ENCODE results near the gene GPR55.

DNA sequence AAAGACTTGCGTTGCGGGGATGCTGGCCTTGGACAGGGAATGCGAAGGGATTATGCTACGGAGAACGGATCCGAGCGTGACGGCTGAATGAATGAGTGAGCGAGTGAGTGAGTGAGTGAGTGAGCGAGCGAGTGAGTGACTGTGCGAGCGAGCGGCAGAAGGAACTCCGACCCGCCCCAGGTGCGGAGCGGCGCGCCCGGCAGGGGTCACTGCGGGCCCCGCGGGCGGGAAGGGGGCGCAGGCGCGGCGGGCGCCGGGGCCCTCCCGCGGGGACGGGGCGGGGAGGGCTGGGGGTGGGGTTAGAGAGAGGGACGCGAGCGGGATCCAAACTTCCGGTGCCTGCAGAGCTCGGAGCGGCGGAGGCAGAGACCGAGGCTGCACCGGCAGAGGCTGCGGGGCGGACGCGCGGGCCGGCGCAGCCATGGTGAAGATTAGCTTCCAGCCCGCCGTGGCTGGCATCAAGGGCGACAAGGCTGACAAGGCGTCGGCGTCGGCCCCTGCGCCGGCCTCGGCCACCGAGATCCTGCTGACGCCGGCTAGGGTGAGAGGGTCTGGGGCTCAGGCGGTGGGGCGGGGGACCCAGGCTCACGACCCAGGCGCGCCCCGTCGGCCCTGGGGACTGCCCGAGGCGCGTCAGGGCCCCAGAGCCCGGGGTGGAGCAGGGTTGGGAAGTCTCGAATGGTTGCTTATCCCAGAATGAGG, 60.3 kb downstream of the GPR55 start, which contains the start of gene ITM2C:
- TF ChIP-seq, protein P1, sequence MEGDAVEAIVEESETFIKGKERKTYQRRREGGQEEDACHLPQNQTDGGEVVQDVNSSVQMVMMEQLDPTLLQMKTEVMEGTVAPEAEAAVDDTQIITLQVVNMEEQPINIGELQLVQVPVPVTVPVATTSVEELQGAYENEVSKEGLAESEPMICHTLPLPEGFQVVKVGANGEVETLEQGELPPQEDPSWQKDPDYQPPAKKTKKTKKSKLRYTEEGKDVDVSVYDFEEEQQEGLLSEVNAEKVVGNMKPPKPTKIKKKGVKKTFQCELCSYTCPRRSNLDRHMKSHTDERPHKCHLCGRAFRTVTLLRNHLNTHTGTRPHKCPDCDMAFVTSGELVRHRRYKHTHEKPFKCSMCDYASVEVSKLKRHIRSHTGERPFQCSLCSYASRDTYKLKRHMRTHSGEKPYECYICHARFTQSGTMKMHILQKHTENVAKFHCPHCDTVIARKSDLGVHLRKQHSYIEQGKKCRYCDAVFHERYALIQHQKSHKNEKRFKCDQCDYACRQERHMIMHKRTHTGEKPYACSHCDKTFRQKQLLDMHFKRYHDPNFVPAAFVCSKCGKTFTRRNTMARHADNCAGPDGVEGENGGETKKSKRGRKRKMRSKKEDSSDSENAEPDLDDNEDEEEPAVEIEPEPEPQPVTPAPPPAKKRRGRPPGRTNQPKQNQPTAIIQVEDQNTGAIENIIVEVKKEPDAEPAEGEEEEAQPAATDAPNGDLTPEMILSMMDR (conservative IDR thresholded peaks at IDR 0.05; ENCODE audit: low read depth, low read length) = peak; percentile 44; the same call in 1 of the 2 replicates
- TF ChIP-seq EZH2phosphoT487 (IDR thresholded peaks at IDR 0.05; ENCODE audit: borderline replicate concordance, low read length) (no peak), EZH2 (IDR thresholded peaks at IDR 0.05; ENCODE audit: low read length, unreplicated experiment) (no peak)
